Activated CD8-positive, alpha-beta memory T cell treated with anti-CD3 and anti-CD28 coated beads, Interleukin-2, amount 50 U/mL, for 24 hours (primary cell): ENCODE measurements around the gene CR1.
"Not testable (repeated sequence)": the region's sequence is repeated elsewhere in the genome, so short reads cannot be mapped to it uniquely, and the experiment has no call there.

Experiments used
- DNase-seq: peaks from one replicate; pipeline ENCODE4 v3.0.0-alpha.2; 2020; ENCODE audit errors: extremely low read depth

Gene CR1

GRCh38 chr1:207672522-207673130 lies 176.7 kb downstream of the CR1 start:
- DNase-seq, result no peak

DNA sequence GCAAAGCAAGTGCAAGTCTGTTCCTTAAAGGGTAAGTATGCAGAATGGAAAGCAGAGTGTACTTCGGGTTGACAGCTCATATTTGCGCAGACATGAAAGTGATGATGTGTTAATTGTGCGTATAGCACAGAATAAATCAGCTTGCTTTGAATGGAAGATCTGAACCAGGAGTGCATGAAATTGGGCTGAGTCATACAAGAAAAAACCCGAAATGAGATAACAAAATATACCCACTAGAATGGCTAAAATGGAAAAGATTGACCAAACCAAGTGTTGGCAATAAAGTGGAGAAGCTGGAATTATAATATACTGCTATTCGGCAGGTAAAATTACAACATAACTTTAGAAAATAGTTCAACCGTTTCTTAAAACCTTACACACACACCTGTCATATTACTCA lies 177.4 kb downstream of the CR1 start:
- no peak for DNase-seq

GRCh38 chr1:207676153-207676552 lies 180.2 kb downstream of the CR1 start:
- DNase-seq, result no peak

DNA sequence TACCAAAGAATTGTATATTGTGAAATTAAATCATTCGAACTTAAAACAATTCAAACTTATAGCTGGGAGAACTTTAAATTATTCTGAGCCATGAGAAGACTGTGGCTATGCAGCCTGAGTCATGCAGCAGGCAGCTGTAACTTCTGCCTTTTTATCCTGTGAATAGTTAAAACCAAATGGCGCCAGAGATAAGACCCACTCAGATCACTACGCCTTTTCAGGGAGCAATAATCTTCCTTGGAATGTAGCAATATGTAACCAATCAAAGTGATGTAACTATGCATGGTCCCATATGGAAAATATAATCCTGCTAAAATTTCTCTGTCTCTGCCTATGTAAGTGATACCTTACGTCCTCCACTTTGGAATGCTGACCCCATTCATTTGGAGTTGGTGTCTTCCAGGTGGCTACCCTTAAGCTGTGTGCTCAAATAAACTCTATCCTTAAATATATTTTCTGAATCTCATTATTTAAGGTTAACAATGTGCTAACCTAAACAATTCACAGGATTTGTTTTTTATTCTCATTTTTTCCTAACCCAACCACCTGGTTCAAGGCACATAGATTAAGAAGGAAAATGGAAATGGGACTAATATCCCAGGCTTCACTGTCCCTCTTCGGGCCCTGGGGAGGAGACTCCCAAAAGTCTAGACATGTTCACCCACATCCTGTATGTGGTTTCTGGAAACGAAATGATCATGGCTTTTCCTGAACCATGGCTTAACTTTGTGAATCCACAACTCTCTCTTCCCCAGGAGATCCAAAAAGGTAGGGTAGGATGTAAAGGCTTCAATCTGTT lies 184.8 kb downstream of the CR1 start:
- not testable (repeated sequence) for DNase-seq

DNA sequence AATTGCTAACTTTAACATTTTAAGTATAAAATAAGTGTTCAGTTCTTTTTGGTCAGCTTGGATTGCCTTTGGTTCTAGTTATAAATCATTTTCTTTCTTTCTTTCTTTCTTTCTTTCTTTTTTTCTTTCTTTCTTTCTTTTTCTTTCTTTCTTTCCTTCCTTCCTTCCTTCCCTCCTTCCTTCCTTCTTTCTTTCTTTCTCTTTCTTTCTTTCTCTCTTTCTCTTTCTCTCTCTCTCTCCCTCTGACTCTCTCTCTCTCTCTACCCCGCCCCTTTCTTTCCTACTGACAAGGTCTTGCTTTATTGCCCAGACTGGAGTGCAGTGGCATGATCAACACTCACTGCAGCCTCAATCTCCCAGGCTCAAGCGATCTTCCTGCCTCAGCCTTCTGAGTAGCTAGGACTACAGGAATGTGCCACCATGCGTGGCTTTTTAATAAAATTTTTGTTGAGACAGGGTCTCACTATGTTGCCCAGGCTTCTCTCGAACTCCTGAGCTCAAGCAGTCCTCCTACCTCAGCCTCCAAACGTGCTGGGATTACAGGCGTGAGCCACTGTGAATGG lies 187.0 kb downstream of the CR1 start:
- DNase-seq, result not testable (repeated sequence)

DNA sequence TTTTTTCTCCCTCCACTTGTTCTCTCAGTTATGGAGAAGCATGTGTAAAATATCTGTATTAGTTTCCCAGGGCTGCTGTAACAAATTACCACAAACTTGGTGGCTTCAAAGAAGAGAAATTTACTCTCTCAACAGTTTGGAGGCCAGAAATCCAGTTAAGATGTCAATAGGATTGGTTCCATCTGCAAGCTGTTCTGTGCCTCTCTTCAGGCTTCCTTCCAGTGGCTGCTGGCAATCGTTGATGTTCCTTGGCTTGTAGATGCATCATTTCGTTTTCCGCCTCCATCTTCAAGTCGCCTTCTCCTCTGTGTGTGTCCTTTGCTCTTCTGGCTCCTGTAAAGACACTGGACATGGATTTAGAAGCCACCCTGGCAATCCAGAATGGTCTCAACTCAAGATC lies 194.6 kb downstream of the CR1 start:
- DNase-seq, result not testable (repeated sequence)

- DNase-seq, result no peak
These were observed 195.1 kb downstream of the CR1 start for GRCh38 chr1:207691010-207691409.
